ENCODE measurements around the gene PNKP. TPM values are rescaled to one million over a fixed set of nuclear protein-coding genes. Genes with fewer than 3 reads are reported as not detected.

Gene PNKP
- total RNA-seq, 1 experiment from 2014 or later = 146 TPM

- peak; percentile 75; the same call in 1 of the 2 replicates for TF ChIP-seq ZNF416 (CRISPR knock-in tag; IDR thresholded peaks at IDR 0.05)
- no peak for TF ChIP-seq TEAD4 (CRISPR knock-in tag; IDR thresholded peaks at IDR 0.05)
- no peak for TF ChIP-seq ATF6 (CRISPR knock-in tag; IDR thresholded peaks at IDR 0.05)
- no peak for TF ChIP-seq ATF2 (CRISPR knock-in tag; IDR thresholded peaks at IDR 0.05; ENCODE audit: borderline replicate concordance, low read depth)
- peak; percentile 96 for TF ChIP-seq SP1 (CRISPR knock-in tag; conservative IDR thresholded peaks at IDR 0.05)
- peak; percentile 84 for TF ChIP-seq MAX (CRISPR knock-in tag; IDR thresholded peaks at IDR 0.05)
- TF ChIP-seq ESRRA (CRISPR knock-in tag; IDR thresholded peaks at IDR 0.05; ENCODE audit: borderline replicate concordance) = no peak
- TF ChIP-seq MYBL2 (CRISPR knock-in tag; IDR thresholded peaks at IDR 0.05) = peak; percentile 80; the same call in 1 of the 2 replicates
- TF ChIP-seq TP53 (CRISPR knock-in tag; IDR thresholded peaks at IDR 0.05) = 0 out of 2 replicates have a peak, but pooled peaks have one; percentile 54
- peak; percentile 66; the same call in 1 of the 2 replicates for TF ChIP-seq HMGXB4 (CRISPR knock-in tag; IDR thresholded peaks at IDR 0.05)
- TF ChIP-seq ZNF532 (CRISPR knock-in tag; IDR thresholded peaks at IDR 0.05; ENCODE audit: borderline replicate concordance) = peak; percentile 19; the same call in 1 of the 2 replicates
- no peak for TF ChIP-seq ZNF317 (CRISPR knock-in tag; IDR thresholded peaks at IDR 0.05; ENCODE audit: borderline replicate concordance, low read depth)
- TF ChIP-seq NR2C2 (CRISPR knock-in tag; IDR thresholded peaks at IDR 0.05) = 0 out of 2 replicates have a peak, but pooled peaks have one; percentile 47
Observed at GRCh38 chr19:49866933-49867782, at the start of gene PNKP (continued).

- Mint-ChIP-seq H3K27me3 (ENCODE audit: low read depth) (no peaks in the 10 kb centered on the region), H3K4me3 (no peak overlapping the region), H3K27ac (no peak overlapping the region; the same call in 1 of the 2 replicates), H3K9me3 (peaks cover 6% of the 10 kb centered on the region), H3K4me1 (peaks cover 11% of the 10 kb centered on the region), H3K36me3 (peaks cover 51% of the 10 kb centered on the region)
- TF ChIP-seq GTF2I (CRISPR knock-in tag; conservative IDR thresholded peaks at IDR 0.05) (0 out of 2 replicates have a peak, but pooled peaks have one; percentile 14), GRHL2 (CRISPR knock-in tag; IDR thresholded peaks at IDR 0.05; ENCODE audit: insufficient replicate concordance, severe bottlenecking) (no peak)
- DNase-seq (ENCODE audit: low spot score) = no peak
- no peak for ATAC-seq
- ChIA-PET CTCF (interaction anchor here (0.7 to 3.1 kb wide), 4 partner anchors 12 to 1788 kb away, joined by 3 to 18 read pairs (median 4); no protein-coding TSS in a partner anchor), POLR2A (no interaction called here)
Observed at GRCh38 chr19:49915271-49915670, 47.9 kb upstream of the PNKP start.
